Adrenal gland (tissue), 5 donors: Measurements from ENCODE around the gene WFDC8.

Source experiments
- CTCF ChIP-seq, 6 experiments: fragments of 450-650 bp in 4 of 6; fragments of 200-600 bp in 2 of 6; sonication (generic) in 1 of 6; IDR thresholded peaks; 1 replicate in 5 of 6; 2 replicates in 1 of 6; pipeline versions ENCODE4 v1.5.1 to v1.8.0; 2016 to 2021; ENCODE audit warnings: antibody characterized with exemption in 6 of 6, mild to moderate bottlenecking in 2 of 6, moderate library complexity in 1 of 6
- POLR2A ChIP-seq, 2 donors: fragments of 450-650 bp; IDR thresholded peaks; one replicate each; pipeline ENCODE4 v1.6.1; 2017; ENCODE audit warnings: antibody characterized with exemption in 2 of 2, mild to moderate bottlenecking in 2 of 2, moderate library complexity in 1 of 2
- donor health status: DM: no; HTN: no; CAD: no.

- no peak for TF ChIP-seq CTCF (IDR thresholded peaks at IDR 0.05)
- TF ChIP-seq POLR2A (IDR thresholded peaks at IDR 0.05) = no peak
These were observed 63.8 kb downstream of the WFDC8 start, which contains the start of gene SPINT3 for GRCh38 chr20:45515147-45515913.
